Omental fat pad (tissue), 4 donors: ENCODE data around the gene SLC12A8. TPM values are rescaled to one million over a fixed set of nuclear protein-coding genes. Genes with fewer than 3 reads are reported as not detected.

ENCODE experiments used
- ATAC-seq: fragments of 150-250 bp; one replicate; pipeline ENCODE4 v1.9.1; 2016; ENCODE audit warnings: mild to moderate bottlenecking, moderate library complexity; ENCODE audit not compliant: low FRiP score
- DNase-seq: peaks from one replicate; pipeline ENCODE4 v3.0.0-alpha.2; 2019; ENCODE audit warnings: low spot score
- total RNA-seq, 4 donors: library from RNA; depleted of rRNA; stranded (reverse); fragments of >200 nt; gene quantifications; one replicate each; pipeline ENCODE4 v1.1.0, GENCODE V29; 2016
- TF ChIP-seq, protein P1 (sequence below), 3 donors: fragments of 450-650 bp; IDR thresholded peaks; one replicate each; pipeline ENCODE4 v1.5.1; 2016 to 2017; ENCODE audit warnings: antibody characterized with exemption in 3 of 3, mild to moderate bottlenecking in 3 of 3, moderate library complexity in 2 of 3

The SLC12A8 gene
- total RNA-seq, 4 donors from 2014 or later = 2.6 to 65.3 (median 8.7) TPM; not detected in 1

DNA sequence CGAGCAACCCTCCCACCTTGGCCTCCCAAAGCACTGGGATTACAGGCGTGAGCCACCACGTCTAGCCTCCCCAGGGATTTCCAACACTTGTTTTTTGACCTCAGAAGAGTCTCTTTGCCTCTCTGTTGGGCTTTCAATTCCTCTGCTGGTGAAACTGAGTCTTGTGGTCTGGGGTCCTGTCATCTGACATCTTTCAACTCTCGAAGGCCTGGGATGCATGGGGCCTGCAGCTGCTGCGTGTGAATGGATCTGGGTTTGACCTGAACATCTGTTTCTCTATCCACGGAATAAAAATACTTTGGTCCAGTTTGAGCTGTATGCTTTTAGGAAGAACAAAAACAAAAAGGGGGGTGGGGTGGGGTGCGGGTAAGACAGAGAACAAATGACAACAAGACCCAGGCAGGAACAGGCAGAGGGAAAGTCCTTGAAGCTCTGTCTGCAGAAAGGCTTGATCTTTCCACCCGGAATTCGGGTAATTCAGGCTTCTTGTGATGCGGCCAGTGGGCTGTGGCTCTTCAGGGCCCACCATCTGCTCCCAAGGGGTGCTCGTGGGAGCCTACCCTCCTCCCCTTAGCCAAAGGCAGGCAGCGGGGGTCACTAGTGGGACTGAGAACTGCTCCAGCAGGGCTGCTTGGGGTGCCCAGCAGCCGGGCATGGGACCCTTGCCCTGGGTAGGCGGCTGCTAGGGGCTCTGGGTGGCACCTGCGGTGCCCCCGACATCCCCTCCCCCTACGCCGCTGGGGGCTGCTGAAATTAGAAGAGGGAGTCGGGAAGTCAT, 71.5 kb downstream of the SLC12A8 start:
- TF ChIP-seq, protein P1, sequence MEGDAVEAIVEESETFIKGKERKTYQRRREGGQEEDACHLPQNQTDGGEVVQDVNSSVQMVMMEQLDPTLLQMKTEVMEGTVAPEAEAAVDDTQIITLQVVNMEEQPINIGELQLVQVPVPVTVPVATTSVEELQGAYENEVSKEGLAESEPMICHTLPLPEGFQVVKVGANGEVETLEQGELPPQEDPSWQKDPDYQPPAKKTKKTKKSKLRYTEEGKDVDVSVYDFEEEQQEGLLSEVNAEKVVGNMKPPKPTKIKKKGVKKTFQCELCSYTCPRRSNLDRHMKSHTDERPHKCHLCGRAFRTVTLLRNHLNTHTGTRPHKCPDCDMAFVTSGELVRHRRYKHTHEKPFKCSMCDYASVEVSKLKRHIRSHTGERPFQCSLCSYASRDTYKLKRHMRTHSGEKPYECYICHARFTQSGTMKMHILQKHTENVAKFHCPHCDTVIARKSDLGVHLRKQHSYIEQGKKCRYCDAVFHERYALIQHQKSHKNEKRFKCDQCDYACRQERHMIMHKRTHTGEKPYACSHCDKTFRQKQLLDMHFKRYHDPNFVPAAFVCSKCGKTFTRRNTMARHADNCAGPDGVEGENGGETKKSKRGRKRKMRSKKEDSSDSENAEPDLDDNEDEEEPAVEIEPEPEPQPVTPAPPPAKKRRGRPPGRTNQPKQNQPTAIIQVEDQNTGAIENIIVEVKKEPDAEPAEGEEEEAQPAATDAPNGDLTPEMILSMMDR (IDR thresholded peaks at IDR 0.05) = no peak
- ATAC-seq = no peak

DNA sequence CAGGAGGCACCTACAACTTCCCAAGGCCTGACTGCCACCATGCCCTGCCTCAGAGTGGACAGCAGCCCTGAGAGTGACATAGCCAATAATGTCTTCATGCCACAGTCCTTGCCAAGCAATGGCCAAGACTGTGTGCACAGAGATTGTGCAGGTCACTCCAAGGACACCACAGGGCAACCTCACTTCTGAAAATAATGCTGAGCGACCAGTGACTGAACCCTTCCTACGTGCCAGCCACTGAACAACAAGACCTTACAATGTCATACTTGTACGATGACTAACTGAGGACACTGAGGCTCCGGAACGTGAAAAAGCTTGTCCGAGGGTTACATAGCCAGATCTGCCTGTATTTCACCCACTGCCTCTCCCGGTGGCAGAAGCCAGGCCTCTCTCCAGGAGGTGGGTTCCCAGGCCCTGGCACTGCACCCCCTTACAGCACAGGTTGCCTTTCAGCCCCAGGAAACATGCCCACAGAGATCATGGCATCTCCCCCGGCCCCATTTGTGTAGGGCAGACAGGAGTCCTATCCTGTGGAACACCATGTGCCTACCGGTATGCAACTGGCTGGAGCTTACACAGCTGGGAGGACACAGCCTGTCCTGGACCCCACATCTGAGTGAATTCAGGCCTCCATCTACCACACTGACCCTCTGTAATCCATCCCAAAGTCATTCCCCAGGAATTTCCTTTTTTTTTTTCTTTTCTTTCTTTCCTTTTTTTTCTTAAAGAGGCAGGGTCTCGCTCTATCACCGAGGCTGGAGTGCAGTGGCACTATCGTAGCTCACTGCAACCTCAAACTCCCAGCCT, 72.3 kb downstream of the SLC12A8 start:
- TF ChIP-seq, protein P1 (IDR thresholded peaks at IDR 0.05) = no peak
- DNase-seq (no peak), ATAC-seq (no peak)

More for the DNA sequence above, 71.5 kb downstream of the SLC12A8 start:
- no peak for DNase-seq

DNA sequence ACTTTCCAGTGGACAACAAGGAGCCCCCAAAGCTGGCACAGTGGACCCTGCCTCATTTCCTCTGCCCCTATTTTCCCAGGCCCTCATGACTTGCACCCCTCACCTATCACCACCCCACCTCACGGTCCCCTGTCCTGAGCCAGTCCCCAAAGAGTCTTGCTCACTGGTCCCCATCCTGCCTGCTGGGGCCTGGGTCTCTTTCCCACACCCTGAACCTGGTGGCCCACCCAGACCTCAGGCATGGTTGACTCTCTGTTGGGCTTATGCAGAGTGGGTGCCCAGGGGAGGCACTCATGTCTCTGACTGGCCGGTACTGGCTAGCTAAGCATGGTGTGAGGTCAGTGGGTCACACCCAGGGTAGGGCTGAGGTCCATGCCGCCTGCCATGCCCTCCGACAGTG, 73.2 kb downstream of the SLC12A8 start:
- ATAC-seq (no peak), DNase-seq (no peak)
- TF ChIP-seq, protein P1 (IDR thresholded peaks at IDR 0.05) = no peak

DNA sequence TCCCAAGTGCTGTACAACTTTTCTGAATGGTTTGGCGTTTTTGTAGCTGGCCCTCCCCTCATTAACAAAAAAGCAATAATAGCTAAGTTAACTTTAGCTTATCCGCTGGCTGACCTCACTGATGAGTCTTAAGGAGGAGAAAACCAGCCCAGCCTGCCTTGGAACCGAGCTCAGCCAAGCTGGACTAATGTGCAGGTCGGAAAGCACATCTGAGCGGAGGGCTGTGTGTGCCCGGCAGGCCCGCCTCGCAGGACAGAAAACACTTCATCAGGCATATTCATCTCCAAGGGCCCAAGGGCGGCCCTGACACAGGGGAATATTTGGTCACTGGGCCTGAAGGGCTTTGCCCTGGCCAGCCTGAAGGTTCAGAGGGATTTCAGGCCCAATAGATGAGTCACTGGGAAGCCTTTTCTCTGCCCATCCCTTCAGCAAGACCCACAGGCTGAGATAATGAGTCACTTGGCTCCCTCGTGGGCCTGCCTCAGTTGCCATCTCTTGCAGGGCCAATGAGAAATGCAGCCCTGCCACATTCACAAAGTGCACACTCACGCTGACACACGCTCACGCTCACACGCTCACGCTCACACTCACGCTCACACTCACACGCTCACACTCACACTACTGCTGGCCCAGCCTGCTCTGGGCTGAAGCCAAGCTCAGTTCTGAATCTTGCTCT, 75.1 kb downstream of the SLC12A8 start:
- peak; percentile 51 for ATAC-seq
- TF ChIP-seq, protein P1 (IDR thresholded peaks at IDR 0.05) = no peak
- no peak for DNase-seq

DNA sequence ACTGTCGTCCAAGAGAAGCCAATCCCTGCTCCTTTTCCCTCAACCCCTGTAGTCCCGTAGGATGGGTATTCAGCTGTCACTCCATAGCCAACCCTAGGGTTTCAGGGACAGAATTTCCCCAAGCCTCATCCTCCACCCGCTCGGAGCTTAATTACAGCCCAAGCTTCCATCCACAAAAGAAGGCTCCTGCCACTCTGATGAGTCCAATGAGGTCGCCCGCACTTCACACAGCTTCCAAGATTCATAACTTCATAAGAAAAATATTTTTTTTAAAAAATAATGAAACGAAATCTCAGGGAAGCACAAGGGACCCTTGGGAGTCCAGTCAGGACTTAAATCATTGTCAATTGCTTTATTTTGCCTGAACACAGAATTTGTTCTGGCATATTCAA, 75.6 kb downstream of the SLC12A8 start:
- DNase-seq (no peak), ATAC-seq (no peak)
- TF ChIP-seq, protein P1 (IDR thresholded peaks at IDR 0.05) = no peak

DNA sequence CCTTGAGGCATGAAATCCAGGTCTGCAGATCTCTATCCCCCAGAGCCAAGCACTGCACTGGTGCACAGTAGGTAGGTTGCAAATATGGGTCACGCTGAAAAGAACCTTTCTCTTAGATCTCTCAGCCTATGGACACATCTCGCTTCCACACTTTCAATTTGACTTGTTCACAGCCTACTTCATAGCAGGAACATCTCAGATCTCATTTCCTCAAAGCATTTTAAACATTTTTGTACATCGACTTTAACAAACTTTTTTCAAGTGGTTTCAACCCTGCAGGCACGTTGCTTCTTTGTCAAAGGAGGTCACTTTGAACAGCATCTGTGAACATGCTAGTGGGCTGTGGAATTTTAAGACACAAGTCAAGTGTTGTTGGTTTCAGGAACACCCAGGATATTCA, 76.0 kb downstream of the SLC12A8 start:
- TF ChIP-seq, protein P1 (IDR thresholded peaks at IDR 0.05) = no peak
- DNase-seq = no peak
- no peak for ATAC-seq
